Neural cell (in vitro differentiated cells): Measurements from ENCODE around the gene ALOX12B. TPM values are rescaled to one million over a fixed set of nuclear protein-coding genes. Genes with fewer than 3 reads are reported as not detected.
A peak's percentile ranks its signal among the peaks of the same experiment; 100 is the strongest.

ENCODE experiments used
- H2AFZ ChIP-seq: fragments of 200-600, 300-800 bp; sonication (generic), shearing (Covaris generic); 2 replicates; pipeline ENCODE4 v1.6.0; 2014; ENCODE audit warnings: low read depth, mild to moderate bottlenecking, antibody characterized with exemption, low read length, moderate library complexity
- H3F3A ChIP-seq: fragments of 200-600 bp; shearing (Covaris generic); 2 replicates; pipeline ENCODE4 v1.6.1; 2016; ENCODE audit warnings: mild to moderate bottlenecking, moderate library complexity, mixed read lengths, antibody characterized with exemption, low read length; ENCODE audit not compliant: insufficient read depth, poor library complexity, severe bottlenecking
- H3K27ac ChIP-seq: fragments of 200-600, 300-800 bp; sonication (generic), shearing (Covaris generic); 2 replicates; pipeline ENCODE4 v1.5.1; 2014; ENCODE audit warnings: mild to moderate bottlenecking, low read length, moderate library complexity
- H3K27me3 ChIP-seq: fragments of 300-800, 200-600 bp; sonication (generic), shearing (Covaris generic); 2 replicates; pipeline ENCODE4 v1.6.0; 2014; ENCODE audit warnings: mild to moderate bottlenecking, low read depth, low read length, moderate library complexity; ENCODE audit not compliant: insufficient read depth
- H3K36me3 ChIP-seq: fragments of 300-800, 200-600 bp; sonication (generic), shearing (Covaris generic); 2 replicates; pipeline ENCODE4 v1.5.1; 2014; ENCODE audit warnings: mild to moderate bottlenecking, antibody characterized with exemption, low read length, moderate library complexity; ENCODE audit not compliant: insufficient read depth
- H3K4me2 ChIP-seq: fragments of 300-800, 200-600 bp; sonication (generic), shearing (Covaris generic); 2 replicates; pipeline ENCODE4 v1.6.0; 2014; ENCODE audit warnings: mild to moderate bottlenecking, low read length
- H3K4me3 ChIP-seq: fragments of 300-800, 200-600 bp; sonication (generic), shearing (Covaris generic); 2 replicates; pipeline ENCODE4 v1.5.1; 2014; ENCODE audit warnings: mild to moderate bottlenecking, low read length, moderate library complexity
- H3K79me2 ChIP-seq: fragments of 200-600 bp; shearing (Covaris generic); replicated peaks from 2 replicates; pipeline ENCODE4 v1.6.0; 2014; ENCODE audit warnings: mild to moderate bottlenecking, low read length, moderate library complexity; ENCODE audit not compliant: insufficient read depth
- H3K9ac ChIP-seq: fragments of 300-800, 200-600 bp; sonication (generic), shearing (Covaris generic); 2 replicates; pipeline ENCODE4 v1.6.1; 2016; ENCODE audit warnings: mild to moderate bottlenecking, low read length, mixed read lengths
- H3K9me2 ChIP-seq: fragments of 200-600 bp; shearing (Covaris generic); 2 replicates; pipeline ENCODE4 v1.6.1; 2016; ENCODE audit warnings: mild to moderate bottlenecking, low read length, mixed read lengths; ENCODE audit not compliant: insufficient read depth
- H3K9me3 ChIP-seq: fragments of 200-600, 300-800 bp; sonication (generic), shearing (Covaris generic); 2 replicates; pipeline ENCODE4 v1.6.1; 2016; ENCODE audit warnings: mild to moderate bottlenecking, mixed run types, low read length, moderate library complexity, mixed read lengths
- H4K20me1 ChIP-seq: fragments of 200-600 bp; shearing (Covaris generic); 2 replicates; pipeline ENCODE4 v1.6.1; 2016; ENCODE audit warnings: mild to moderate bottlenecking, mixed run types; ENCODE audit not compliant: insufficient read depth
- EP300 ChIP-seq: fragments of 450-650 bp; conservative IDR thresholded peaks from 2 replicates; pipeline ENCODE4 v1.6.1; 2014; ENCODE audit warnings: antibody characterized with exemption, mild to moderate bottlenecking, moderate library complexity; ENCODE audit not compliant: poor library complexity, severe bottlenecking
- EZH2 ChIP-seq: fragments of 200-600, 300-800 bp; shearing (Covaris generic), sonication (generic); IDR thresholded peaks from 2 replicates; pipeline ENCODE4 v1.6.1; 2014; ENCODE audit warnings: antibody characterized with exemption, low read length, borderline replicate concordance, mild to moderate bottlenecking; ENCODE audit not compliant: insufficient read depth, poor library complexity, severe bottlenecking
- MXI1 ChIP-seq: fragments of 450-650 bp; conservative IDR thresholded peaks from 2 replicates; pipeline ENCODE4 v1.6.1; 2014; ENCODE audit warnings: antibody characterized with exemption, mild to moderate bottlenecking; ENCODE audit not compliant: poor library complexity, severe bottlenecking
- POLR2AphosphoS5 ChIP-seq: IDR thresholded peaks from 2 replicates; pipeline ENCODE4 v1.6.1; 2012
- RAD21 ChIP-seq: fragments of 450-650 bp; conservative IDR thresholded peaks from 2 replicates; pipeline ENCODE4 v1.6.1; 2014; ENCODE audit warnings: antibody characterized with exemption, mild to moderate bottlenecking, moderate library complexity
- SMC3 ChIP-seq: fragments of 450-650 bp; conservative IDR thresholded peaks from 2 replicates; pipeline ENCODE4 v1.6.1; 2014; ENCODE audit warnings: antibody characterized with exemption, mild to moderate bottlenecking, moderate library complexity; ENCODE audit not compliant: poor library complexity
- TAF1 ChIP-seq: IDR thresholded peaks from 2 replicates; pipeline ENCODE4 v1.6.1; 2012; ENCODE audit warnings: low read depth
- polyA plus RNA-seq: library from polyadenylated mRNA; depleted of rRNA; stranded (reverse); fragments of >200 nt; gene quantifications from 2 replicates; pipeline ENCODE4 v1.2.3, GENCODE V29; 2014
- TF ChIP-seq, protein P1 (sequence below): IDR thresholded peaks from 2 replicates; pipeline ENCODE4 v1.6.1; 2012; ENCODE audit warnings: borderline replicate concordance
- TF ChIP-seq, protein P2 (sequence below): fragments of 450-650 bp; IDR thresholded peaks from 2 replicates; pipeline ENCODE4 v1.5.1; 2014; ENCODE audit warnings: antibody characterized with exemption, mild to moderate bottlenecking, moderate library complexity; ENCODE audit not compliant: poor library complexity, severe bottlenecking

ALOX12B gene
- polyA plus RNA-seq, 1 donor from 2014 or later, result 0.31 TPM

GRCh38 chr17:8072341-8072728, 15.2 kb downstream of the ALOX12B start:
- no peaks in the 10 kb centered on the region for H3F3A ChIP-seq
- H3K36me3 ChIP-seq, result no peaks in the 10 kb centered on the region
- H3K79me2 ChIP-seq, result no peaks in the 10 kb centered on the region
- H3K9me2 ChIP-seq, result no peaks in the 10 kb centered on the region
- TF ChIP-seq EZH2 (no peak), MXI1 (no peak), POLR2AphosphoS5 (no peak), TAF1 (no peak)
- H3K27ac ChIP-seq, result no peak overlapping the region
- H4K20me1 ChIP-seq, result no peaks in the 10 kb centered on the region
- no peak overlapping the region for H3K4me2 ChIP-seq
- peak overlapping the region; percentile 42 for H3K4me3 ChIP-seq
- H3K9ac ChIP-seq, result no peak overlapping the region
- H3K9me3 ChIP-seq, result no peaks in the 10 kb centered on the region
- peaks cover 70% of the 10 kb centered on the region for H3K27me3 ChIP-seq
- no peak overlapping the region for H2AFZ ChIP-seq

- no peak overlapping the region for H3K4me2 ChIP-seq
- no peak overlapping the region for H3K4me3 ChIP-seq
- H4K20me1 ChIP-seq, result no peaks in the 10 kb centered on the region
- H3F3A ChIP-seq, result no peaks in the 10 kb centered on the region
- H3K9me3 ChIP-seq, result no peaks in the 10 kb centered on the region
- H2AFZ ChIP-seq, result no peak overlapping the region
- H3K27ac ChIP-seq, result no peak overlapping the region
- no peak overlapping the region for H3K9ac ChIP-seq
- H3K79me2 ChIP-seq, result no peaks in the 10 kb centered on the region
- H3K36me3 ChIP-seq, result no peaks in the 10 kb centered on the region
- no peak for TF ChIP-seq EZH2
- no peak for TF ChIP-seq MXI1
- TF ChIP-seq, protein P1, sequence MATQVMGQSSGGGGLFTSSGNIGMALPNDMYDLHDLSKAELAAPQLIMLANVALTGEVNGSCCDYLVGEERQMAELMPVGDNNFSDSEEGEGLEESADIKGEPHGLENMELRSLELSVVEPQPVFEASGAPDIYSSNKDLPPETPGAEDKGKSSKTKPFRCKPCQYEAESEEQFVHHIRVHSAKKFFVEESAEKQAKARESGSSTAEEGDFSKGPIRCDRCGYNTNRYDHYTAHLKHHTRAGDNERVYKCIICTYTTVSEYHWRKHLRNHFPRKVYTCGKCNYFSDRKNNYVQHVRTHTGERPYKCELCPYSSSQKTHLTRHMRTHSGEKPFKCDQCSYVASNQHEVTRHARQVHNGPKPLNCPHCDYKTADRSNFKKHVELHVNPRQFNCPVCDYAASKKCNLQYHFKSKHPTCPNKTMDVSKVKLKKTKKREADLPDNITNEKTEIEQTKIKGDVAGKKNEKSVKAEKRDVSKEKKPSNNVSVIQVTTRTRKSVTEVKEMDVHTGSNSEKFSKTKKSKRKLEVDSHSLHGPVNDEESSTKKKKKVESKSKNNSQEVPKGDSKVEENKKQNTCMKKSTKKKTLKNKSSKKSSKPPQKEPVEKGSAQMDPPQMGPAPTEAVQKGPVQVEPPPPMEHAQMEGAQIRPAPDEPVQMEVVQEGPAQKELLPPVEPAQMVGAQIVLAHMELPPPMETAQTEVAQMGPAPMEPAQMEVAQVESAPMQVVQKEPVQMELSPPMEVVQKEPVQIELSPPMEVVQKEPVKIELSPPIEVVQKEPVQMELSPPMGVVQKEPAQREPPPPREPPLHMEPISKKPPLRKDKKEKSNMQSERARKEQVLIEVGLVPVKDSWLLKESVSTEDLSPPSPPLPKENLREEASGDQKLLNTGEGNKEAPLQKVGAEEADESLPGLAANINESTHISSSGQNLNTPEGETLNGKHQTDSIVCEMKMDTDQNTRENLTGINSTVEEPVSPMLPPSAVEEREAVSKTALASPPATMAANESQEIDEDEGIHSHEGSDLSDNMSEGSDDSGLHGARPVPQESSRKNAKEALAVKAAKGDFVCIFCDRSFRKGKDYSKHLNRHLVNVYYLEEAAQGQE, result no peak
- TF ChIP-seq RAD21, result no peak
- TF ChIP-seq EP300, result no peak
- no peak for TF ChIP-seq POLR2AphosphoS5
- TF ChIP-seq, protein P2, sequence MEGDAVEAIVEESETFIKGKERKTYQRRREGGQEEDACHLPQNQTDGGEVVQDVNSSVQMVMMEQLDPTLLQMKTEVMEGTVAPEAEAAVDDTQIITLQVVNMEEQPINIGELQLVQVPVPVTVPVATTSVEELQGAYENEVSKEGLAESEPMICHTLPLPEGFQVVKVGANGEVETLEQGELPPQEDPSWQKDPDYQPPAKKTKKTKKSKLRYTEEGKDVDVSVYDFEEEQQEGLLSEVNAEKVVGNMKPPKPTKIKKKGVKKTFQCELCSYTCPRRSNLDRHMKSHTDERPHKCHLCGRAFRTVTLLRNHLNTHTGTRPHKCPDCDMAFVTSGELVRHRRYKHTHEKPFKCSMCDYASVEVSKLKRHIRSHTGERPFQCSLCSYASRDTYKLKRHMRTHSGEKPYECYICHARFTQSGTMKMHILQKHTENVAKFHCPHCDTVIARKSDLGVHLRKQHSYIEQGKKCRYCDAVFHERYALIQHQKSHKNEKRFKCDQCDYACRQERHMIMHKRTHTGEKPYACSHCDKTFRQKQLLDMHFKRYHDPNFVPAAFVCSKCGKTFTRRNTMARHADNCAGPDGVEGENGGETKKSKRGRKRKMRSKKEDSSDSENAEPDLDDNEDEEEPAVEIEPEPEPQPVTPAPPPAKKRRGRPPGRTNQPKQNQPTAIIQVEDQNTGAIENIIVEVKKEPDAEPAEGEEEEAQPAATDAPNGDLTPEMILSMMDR, result no peak
- TF ChIP-seq SMC3, result no peak
- TF ChIP-seq TAF1, result no peak
- H3K9me2 ChIP-seq, result no peaks in the 10 kb centered on the region
- peaks cover 66% of the 10 kb centered on the region for H3K27me3 ChIP-seq
Measured at GRCh38 chr17:8071496-8071895, 16.0 kb downstream of the ALOX12B start.

GRCh38 chr17:8069587-8069860, 18.0 kb downstream of the ALOX12B start:
- H3K9ac ChIP-seq, result no peak overlapping the region
- H3K9me3 ChIP-seq, result no peaks in the 10 kb centered on the region
- no peaks in the 10 kb centered on the region for H3K9me2 ChIP-seq
- H3F3A ChIP-seq, result no peaks in the 10 kb centered on the region
- H2AFZ ChIP-seq, result no peak overlapping the region
- no peaks in the 10 kb centered on the region for H4K20me1 ChIP-seq
- H3K27me3 ChIP-seq, result peaks cover 58% of the 10 kb centered on the region
- no peaks in the 10 kb centered on the region for H3K36me3 ChIP-seq
- H3K4me2 ChIP-seq, result no peak overlapping the region
- no peak overlapping the region for H3K27ac ChIP-seq
- H3K79me2 ChIP-seq, result no peaks in the 10 kb centered on the region
- TF ChIP-seq, protein P1, result no peak
- no peak for TF ChIP-seq EP300
- TF ChIP-seq, protein P2, result no peak
- no peak for TF ChIP-seq POLR2AphosphoS5
- TF ChIP-seq EZH2, result no peak
- no peak for TF ChIP-seq SMC3
- no peak for TF ChIP-seq MXI1
- no peak for TF ChIP-seq TAF1
- TF ChIP-seq RAD21, result no peak
- H3K4me3 ChIP-seq, result no peak overlapping the region
